Measurements from ENCODE around the gene UCN2.

Gene UCN2

DNA sequence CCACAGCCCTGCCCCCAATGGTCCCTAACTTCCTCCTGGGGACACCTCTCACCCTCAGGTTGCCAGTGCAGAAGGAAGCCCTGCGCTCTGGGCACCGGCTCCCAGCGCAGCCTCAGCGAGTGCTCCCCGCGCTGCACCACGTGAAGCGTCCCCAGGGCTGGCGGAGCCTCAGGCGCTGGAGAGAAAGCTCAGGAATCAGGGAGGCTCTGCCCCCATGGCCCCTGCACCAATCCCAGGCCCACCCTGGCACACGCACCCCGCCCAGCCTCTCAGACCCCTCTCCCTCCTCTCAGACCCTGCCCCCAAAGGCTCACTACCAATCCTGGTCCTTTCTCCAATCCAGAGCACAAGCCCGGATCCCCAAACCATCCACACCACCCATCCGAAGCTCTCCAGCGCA, 24.6 kb upstream of the UCN2 start:
- no peak for DNase-seq

DNA sequence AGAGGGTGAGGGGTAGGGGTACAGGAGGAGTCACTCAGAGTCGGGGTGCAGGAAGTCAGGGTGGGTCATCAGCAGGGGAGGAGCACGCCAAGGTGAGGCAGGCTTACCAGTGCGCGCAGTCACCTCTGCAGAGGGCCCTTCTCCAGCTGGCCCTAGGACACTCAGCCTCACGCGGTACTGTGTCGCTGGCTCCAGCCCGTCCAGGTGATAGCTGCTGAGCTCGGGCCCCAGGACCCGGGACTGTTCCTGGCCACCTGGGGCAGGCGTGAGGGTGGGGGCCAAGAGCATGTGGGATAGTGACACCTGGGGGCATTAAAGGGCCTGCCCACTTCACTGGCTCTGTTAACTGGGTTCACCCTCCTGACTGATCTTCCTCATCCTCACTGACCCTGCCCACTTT, 24.1 kb upstream of the UCN2 start:
- no peak for DNase-seq

DNA sequence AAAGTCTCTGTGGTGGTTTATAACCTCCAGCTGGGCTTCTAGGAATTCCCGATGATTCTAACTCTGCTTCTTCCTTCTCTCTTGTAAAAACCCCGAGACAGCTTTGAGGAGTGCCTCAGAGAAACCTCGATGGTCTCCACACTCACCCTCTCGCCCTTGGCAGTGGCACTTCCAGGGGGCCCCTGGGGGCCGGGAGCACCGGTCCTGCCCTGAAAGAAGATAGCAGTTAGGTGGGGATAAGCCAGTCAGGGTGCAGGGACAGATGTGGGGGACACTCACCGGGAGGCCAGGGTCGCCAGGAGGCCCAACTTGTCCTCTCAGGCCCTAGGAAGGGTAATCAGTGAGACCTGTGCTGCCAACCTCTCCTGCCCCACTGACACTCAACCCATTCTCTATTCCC, 21.8 kb upstream of the UCN2 start:
- DNase-seq, result no peak

- no peak for DNase-seq
These were observed 21.3 kb upstream of the UCN2 start for GRCh38 chr3:48584836-48585235.

DNA sequence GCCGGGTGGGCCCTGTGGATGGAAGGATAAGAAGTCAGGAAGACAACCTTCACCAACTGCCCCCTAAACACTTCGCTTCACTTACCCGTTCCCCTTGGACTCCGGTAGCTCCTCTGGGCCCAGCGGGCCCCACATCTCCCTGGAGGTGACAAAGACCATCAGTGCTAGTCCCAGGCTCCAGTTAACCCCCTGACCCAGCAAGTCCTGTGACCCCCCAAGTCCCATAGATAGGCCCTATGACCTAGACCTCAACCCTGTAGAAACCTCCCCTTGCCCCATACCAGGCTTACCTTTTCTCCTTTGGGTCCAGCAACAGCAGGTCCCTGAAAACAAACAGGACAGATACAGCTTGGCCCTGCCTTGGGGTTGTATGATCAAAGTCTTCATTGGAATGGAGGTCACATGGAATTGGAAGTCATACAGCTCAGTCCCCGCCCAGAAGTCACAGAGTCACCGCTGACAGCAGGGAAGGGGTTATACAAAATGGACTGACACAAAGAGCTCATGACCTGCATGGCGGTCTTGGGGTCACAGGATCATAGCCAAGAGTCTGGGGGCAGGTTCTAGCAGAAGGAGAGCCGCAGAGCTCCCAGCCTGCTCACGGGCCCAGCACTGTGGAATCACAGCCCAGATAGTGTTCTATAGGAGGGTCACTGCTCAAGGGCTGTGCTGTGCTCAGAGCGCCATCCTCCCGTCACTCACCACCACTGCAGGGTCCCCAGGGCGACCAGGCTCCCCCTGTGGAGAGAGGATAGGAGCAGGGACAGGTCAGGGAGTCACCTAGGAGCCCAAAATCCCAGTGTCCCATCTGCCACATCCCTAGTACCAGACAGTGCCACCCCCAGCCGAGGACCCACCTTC, 18.3 kb upstream of the UCN2 start:
- no peak for DNase-seq

DNA sequence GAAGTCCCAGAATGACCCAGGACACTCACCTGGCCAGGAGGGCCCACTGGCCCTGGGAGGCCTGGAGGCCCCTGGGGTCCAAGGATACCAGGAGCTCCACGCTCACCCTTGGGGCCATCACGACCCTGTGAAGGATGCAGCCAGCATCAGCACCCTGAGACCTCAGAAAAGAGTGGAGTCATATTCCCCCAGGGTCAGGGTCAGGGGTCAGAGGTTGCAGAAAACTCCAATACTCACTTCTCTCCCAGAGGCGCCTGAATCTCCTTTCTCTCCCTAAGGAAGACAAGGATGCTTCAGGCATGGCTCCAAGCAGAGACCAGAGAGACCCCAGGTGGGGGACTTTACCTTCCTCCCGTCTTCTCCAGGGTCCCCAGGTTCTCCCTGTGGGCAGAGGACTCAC, 13.1 kb upstream of the UCN2 start:
- DNase-seq, result no peak

GRCh38 chr3:48575366-48575765, 11.8 kb upstream of the UCN2 start:
- DNase-seq, result no peak

GRCh38 chr3:48573973-48574585, 10.5 kb upstream of the UCN2 start:
- DNase-seq, result no peak

GRCh38 chr3:48572517-48572916, 8.9 kb upstream of the UCN2 start:
- no peak for DNase-seq

DNA sequence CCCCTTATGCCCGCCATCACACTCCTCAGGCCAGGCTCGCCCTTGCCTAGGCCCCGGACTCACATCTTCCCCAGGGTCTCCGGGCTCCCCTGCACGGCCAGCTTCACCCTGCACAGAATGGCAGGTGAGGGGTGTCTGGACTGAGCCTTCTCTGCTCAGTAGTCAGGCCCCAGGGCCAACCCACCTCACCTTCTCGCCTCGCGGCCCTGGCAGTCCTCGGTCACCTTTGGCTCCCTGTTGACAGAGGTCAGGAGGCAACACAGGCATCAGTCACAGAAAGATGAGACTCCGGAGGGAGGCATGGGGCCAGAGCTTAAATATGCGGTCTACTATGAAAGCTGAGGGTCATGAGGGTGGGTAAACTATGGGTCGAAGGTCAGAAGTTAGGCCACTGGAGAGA, 8.4 kb upstream of the UCN2 start:
- DNase-seq, result no peak

DNA sequence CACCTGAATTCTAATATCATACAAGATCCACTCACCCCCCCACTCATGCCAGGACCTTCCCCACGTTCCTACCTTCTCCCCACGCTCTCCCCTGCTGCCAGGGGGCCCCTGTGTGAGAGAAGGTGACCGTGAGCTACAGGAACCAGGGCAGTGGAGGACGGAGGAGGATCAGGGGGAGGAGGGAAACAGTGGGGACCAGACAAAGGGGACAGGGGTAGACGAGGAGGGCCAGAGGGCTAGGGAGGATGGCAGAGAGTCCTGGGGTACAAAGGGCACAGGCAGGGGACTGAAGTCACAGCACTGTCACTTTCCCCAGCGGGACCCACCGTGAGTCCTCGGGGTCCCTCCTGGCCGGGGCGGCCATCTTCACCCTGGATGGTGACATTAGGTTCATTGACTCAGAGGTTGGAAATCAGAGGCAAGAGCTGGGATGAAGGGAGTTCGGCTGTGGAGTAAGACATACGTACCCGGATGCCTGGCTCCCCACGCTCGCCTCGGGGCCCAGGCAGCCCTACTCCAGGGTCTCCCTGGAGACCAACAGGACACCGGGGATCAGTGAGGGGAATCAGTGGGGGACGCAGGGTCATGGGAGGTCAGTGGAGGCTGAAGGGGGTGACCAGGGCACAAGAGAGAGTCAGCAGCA, 6.3 kb upstream of the UCN2 start:
- no peak for DNase-seq

- no peak for DNase-seq
These were observed 5.8 kb upstream of the UCN2 start for GRCh38 chr3:48569400-48569799.

GRCh38 chr3:48568476-48568875, 4.9 kb upstream of the UCN2 start:
- no peak for DNase-seq

DNA sequence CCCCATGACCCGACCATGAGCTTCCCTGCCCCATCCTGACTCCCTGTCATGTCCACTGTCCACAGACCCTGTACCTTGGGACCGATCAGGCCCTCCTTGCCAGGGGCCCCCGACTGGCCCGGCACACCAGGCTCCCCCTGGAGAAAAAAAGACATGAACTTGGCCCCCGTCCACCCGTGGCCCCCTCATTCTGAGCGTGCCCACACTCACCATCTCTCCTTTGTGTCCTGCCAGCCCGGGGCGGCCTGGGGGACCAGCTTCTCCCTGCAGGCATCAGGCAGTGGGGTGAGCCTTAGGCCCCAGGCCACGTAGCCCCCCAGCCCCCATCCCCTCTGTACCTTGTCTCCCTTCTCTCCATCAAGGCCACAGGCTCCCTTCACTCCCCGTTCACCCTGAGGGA, 3.9 kb upstream of the UCN2 start:
- no peak for DNase-seq

DNA sequence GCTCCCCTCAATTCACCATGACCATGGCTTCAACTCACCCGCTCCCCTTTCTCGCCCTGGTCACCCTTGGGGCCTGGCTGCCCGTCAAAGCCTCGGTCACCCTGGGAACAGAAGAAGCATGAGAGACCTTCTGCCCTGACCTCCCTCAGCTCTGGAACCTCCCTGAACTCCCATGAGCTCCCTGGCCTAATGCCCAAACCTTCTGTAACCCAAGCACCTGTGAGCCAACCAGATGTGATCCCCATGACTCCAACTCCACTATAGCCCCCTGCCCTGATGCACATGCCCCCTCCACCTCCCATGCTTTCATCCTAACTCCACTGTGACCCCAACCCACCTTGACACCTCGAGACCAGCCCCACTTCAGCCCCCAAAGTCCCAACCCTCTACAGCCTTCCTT, 3.5 kb upstream of the UCN2 start:
- DNase-seq, result no peak

- DNase-seq, result no peak
These were observed 2.8 kb upstream of the UCN2 start for GRCh38 chr3:48566401-48566760.

- DNase-seq, result no peak
These were observed 2.2 kb upstream of the UCN2 start for GRCh38 chr3:48565591-48566400.

DNA sequence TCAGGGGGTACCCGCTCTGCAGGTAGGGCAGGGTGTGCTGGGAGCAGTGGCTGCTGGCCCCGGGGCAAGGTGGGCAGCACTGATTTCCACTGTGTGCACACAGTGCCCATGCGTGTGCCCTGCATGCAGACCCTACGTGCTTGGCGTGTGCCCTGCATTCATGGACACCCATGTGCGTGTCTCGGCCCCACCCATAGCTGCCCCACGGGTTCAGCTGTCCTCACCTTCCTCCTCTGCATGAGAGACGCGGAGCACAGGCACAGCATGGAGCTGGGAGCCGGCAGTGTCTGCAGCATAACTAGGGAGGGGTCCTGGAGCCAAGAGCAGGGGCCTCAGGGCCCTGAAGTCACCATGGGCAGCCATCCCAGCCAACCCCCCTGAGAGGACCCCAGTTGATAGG, 1.6 kb upstream of the UCN2 start:
- no peak for DNase-seq

DNA sequence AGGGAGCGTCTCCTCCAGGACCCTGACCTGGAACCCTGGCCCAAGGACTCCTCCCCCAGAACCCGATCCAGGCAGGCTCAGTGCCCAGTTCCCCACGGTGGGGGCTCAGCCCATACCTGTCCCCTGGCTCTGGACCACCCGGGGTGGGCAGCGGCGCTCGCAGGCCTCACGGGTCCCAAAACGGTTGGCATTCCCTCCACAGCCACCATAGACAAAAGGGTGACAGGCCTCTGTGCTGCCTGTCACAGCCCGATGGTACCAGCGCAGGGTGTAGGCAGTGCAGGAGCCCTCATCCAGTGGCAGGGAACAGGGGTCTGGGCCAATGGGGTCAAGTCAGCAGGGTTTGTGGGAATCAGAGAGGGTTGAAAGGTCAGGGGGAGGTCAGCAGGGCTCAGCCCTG, 1.1 kb upstream of the UCN2 start:
- no peak for DNase-seq

- peak; percentile 58 to 80 for DNase-seq
These were observed 441 bp upstream of the UCN2 start for GRCh38 chr3:48564022-48564421.

DNA sequence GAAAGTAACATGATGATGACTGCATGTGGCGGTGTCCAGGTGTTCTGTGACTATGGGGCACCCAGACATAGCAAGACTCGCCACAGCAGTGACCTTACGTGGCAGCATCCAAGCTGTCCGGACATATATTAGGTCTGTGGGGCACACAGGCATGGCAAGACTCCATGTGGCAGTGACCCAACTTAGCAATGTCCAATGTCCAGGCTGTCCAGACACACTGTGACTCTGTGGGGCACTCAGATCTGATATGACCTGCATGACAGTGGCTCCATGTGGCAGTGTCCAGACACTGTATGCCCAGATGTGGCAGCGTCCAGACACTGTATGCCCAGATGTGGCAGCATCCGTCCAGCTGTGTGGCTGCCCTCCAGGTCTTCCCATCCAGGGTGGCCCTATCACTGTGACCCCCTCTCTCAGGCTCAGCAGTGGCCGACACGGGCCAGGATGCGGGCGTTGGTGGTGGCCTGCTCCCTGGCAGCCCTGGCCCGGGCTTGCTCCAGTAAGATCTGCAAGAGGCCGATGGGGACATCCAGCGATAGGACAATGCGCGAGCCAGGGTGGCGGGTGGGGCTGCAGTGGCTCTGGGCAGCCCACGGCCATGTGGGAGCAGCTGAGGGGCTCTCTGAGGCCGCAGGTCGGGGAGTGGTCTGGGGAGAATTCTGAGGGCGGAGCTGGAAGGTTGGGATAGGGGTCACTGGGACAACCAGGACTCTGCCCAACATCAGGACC, 1.1 kb downstream of the UCN2 start:
- DNase-seq, result no peak

DNA sequence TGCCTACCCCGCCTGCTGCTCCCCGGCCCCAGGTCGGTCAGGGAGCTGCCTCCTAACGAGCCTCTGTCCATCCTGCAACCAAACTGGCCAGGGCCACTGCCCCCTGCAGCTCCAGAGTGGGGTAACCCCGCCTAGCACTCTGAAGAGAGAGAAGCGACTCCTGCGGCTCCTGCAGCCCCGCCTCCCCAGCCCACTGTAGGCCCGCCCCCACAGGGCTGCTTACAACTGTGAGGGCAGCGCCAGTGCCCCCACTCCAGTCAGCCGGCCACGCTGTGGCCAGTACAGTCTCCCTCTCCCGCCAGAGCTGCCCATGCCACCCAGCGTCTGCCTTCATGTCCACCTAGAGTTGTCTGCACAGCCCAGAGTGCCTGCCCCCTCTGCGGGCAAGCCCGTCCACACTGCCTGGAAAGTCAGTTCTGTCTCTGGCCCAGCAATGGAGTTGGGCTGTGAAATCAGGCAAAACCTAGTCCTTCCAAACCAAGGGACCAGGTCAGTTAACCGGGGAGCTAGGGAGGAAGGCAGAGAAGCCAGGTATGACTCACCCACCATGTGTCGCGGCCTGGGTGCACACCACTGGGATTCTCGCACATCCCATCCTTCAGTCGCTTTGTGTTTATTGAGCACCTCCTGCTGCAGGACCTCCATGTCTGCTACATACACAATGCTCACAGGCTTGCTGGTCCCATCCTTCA, 2.4 kb downstream of the UCN2 start:
- DNase-seq, result peak in 1 of 2 donors; percentile 30
